GM18870 (cell line): ENCODE results near the gene PSAP.

ENCODE experiments used
- ATAC-seq: cut with Tn5 transposase; IDR thresholded peaks from one replicate; pipeline ENCODE4 v1.9.1; 2021; ENCODE audit warnings: moderate library complexity; ENCODE audit not compliant: unreplicated experiment

The PSAP gene

DNA sequence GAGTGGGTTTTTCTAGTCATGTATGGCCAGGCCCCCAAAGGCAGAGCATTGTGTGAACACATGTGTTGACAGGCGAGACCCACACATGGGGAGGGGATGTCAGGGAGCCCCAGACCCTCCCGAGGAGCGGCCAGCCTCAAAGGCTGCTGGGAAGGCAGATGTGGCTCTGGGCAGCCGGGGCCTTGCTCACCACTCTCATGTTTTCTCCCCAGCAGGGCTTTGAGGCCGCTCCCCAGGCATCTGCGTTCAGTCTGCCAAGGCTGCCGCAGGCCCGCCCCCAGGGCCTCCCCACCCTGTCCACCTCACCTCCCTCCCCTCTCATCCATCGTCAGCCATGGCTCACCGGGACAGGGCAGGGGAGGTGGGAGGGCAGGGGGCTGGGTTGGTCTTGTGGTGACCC lies 61.2 kb downstream of the PSAP start:
- no peak for ATAC-seq

DNA sequence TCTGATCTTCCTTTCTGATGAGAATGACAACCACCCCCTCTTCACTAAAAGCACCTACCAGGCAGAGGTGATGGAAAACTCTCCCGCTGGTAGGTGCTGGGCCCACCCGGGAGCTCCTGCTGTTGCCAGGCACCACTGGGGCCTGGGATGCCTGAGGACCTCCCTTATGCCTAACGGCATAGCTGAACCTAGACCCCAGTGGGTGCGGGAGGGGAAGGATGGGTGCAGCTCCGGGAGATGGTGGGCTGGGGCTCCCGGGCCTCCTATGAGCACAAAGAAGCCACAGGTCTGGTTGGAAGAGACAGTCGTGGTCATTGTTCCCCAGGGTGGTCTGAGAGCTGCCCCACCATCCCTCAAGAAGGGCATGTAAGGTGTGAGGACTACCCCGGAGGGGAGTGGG lies 62.1 kb downstream of the PSAP start:
- no peak for ATAC-seq

DNA sequence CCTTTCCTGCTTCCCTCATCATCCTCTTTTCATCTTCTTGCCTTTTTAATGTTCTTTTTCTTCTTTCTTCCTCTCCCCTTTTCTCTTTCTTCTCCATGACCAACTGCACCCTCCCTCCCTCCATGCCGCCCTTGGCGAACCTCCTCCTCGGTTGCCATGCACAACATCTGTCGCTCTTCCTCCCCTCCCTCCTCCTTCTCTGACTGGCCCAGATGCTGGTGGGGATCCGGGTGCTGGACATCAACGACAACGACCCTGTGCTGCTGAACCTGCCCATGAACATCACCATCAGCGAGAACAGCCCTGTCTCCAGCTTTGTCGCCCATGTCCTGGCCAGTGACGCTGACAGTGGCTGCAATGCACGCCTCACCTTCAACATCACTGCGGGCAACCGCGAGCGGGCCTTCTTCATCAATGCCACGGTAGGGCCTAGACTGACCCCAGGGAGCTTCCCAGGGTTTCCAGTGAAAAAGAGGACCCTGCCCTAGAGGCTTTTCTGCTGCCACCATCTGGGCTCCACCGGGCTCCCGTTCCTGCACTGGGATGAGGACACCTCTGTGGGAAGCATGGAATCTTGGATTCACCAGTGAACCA lies 66.3 kb downstream of the PSAP start:
- ATAC-seq: no peak

GRCh38 chr10:71783917-71784678 lies 67.0 kb downstream of the PSAP start:
- ATAC-seq: no peak

GRCh38 chr10:71782917-71783490 lies 68.0 kb downstream of the PSAP start:
- no peak for ATAC-seq

GRCh38 chr10:71782221-71782916 lies 68.7 kb downstream of the PSAP start:
- no peak for ATAC-seq

- no peak for ATAC-seq
These were observed 70.3 kb downstream of the PSAP start for GRCh38 chr10:71780719-71781118.

DNA sequence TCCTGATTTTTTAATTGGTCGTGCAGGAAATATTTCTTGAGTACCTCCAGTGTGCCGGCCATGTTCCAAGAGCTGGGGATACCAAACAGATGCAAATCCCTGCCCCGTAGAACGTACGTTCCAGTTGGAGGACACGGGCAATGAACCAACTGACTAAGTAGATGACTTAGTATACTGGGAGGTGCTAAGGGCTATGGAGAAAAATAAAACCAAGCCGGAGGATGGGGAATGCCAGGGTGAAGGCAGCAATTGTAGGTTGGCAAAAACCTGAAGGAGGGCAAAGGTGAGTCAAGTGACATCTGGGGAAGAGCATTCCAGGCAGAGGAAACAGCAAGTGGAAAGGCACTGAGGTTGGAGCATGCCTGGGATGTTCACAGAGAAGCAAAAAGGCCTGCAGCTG lies 70.9 kb downstream of the PSAP start:
- no peak for ATAC-seq

DNA sequence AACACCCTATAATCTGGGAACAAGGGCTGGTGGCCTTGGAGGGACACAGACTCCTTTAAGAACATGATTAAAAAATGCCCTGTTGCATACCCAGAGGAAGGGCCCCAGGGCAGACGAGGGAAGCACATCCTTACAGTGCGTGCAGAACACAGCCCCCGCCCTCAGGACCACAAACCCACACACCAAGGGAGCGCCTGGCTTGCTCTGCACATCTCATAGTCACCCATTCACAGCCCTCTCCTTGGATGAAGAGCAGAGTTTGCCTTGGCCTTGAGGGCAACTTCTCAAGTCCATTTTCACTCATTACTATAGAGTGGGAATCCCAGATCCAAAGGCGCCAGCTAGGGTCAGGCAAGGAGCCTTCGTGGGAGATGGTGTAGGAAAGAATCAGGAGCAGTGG lies 71.4 kb downstream of the PSAP start:
- no peak for ATAC-seq

- no peak for ATAC-seq
These were observed 72.8 kb downstream of the PSAP start for GRCh38 chr10:71778071-71778825.

GRCh38 chr10:71777213-71777985 lies 73.7 kb downstream of the PSAP start:
- ATAC-seq: no peak

DNA sequence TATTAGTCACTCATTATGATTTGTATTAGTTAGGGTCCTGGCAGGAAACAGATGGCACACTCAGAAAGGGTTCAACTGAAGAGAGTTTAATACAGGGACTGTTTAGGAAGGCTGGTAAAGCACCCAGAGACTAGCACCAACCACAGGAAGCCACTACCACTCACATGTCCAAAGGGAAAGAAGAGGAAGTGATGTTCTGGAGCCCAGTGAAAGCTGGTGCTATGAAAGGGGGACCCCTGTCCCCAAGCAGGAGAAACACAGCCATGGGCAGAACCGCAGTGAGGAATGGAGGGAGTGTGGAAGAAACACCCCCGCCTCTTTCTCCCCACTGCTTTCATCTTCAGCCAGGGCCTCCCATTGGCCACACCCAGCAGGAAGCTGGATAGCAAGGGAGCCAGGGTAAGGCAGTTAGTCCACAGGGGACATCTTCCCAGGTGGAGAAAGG lies 74.5 kb downstream of the PSAP start:
- no peak for ATAC-seq

DNA sequence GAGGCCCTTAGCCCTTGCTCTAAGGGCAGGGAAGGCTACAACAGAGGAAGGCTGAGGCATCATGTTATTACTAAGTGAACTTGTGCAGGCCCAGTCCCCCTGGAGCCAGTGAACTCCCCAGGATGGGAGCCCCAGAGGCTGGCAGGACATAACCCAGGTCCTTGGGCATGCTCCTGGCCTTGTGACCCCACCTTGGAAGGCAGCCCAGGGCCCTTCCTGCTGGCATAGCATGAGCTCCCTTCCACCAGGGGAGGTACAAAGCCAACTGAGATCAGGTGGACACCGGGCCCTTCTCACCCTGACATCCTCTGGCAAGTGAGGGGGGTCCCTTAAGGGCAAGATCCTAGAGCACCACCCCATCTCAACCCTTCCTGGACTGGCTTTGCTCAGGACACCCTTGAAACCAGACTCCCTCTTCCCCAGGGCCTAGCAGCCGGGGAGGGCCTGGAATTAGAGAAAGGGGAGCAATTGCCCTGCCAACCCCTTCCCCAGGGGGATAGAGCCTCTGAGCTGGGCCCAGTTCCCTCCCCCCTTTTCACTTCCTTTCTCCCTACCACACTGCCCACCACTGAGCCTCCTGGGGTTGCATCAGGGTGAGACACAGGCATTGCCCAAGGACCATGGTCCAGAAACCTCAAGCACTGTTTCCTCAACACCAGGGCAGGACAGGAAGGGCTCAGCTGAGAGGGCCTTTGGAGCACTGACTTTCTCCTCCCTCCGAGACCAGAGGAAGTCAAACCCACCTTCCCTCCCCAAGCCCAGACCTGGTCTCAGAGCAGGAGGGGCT lies 75.9 kb downstream of the PSAP start:
- ATAC-seq: no peak

DNA sequence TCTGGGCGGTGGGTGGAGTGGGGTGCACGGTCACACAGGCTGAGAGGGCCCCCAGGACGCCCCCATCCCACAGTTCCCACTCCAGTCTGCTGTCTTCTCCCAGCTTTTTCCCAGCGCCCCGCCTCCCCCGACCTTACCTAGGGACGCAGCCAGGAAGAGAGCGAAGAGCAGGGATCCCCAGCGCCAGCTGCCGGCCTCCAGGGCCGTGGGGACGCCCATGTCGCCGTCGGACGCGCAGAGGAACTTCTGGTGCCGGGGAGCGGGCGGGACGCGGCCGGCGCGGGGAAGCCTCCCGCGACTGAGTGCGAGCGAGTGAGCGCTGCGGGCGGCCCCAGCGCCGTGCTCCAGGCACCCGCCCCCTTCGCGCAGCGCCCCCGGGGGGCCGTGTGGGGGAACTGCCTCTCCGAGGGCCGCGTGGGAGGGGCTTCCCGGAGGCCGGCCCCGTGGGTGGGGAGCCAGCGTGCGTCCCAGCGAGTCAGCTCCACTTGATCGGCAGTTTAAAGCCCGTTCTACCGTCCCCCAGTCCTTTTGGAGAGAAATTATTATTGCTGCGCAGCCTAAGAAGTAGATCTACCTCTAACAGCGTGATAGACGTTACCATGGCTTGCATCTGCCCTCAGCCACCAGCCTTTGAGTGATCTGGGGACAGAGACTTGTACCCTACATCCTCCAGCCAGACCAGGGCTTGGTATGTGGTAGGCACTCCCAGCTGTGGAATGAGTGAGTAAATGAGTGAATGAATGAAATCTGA lies 77.7 kb downstream of the PSAP start, which contains the start of gene VSIR:
Gene VSIR, minus strand, starts transcription at position 300 of the 751 bp plus-strand sequence. Its CDS starts 81 bp downstream, at position 219.
- no peak for ATAC-seq

DNA sequence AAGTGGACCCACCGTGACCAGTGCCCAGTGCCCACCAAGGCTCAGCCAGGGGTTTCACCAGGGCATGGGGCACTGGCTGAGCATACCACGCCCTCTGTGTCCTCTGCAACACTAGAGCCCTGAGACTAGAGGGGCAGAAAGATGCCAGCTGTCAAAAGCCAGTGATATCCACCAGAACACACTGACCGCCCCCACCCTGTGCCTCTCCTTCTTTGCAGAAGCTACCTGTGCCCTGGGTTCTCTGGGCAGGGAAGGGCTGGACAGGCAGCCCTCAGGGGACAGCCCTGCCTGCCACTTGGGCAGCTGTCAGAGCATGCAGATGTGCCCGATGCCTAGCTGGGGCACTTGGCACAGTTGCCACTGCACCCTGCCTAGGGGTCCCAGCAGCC lies 78.2 kb downstream of the PSAP start:
- no peak for ATAC-seq

GRCh38 chr10:71771821-71772617 lies 79.0 kb downstream of the PSAP start:
- ATAC-seq: no peak

DNA sequence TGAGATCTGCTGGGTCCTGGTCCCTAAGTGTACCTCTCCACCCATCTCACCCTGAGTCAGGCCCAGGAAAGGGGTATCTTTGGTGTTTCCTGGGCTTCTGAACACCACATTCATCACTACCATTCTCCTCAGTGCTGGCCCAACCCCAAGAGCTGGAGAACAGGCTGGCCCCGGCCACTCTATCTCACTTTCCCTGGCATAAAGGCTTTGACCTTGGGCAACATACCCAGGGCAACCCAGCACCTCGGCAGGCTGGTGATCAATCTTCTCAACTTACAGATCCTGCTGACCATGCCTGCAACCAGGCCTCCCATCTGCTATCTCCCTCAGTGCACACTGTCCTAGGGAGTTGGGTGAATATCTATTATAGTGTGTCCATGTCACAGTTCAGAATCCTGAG lies 79.8 kb downstream of the PSAP start:
- no peak for ATAC-seq

GRCh38 chr10:71770789-71771188 lies 80.3 kb downstream of the PSAP start:
- no peak for ATAC-seq
